Measurements from ENCODE around the gene FARS2.

The FARS2 gene

GRCh38 chr6:5587648-5588047, 326.3 kb downstream of the FARS2 start:
- no peak for DNase-seq (ENCODE audit: low spot score)

- no peak for DNase-seq (ENCODE audit: low spot score)
Observed at GRCh38 chr6:5589422-5590141, 328.3 kb downstream of the FARS2 start.

- no peak for DNase-seq (ENCODE audit: low spot score)
Observed at GRCh38 chr6:5590187-5590586, 328.9 kb downstream of the FARS2 start.

GRCh38 chr6:5592886-5593519, 331.7 kb downstream of the FARS2 start:
- DNase-seq (ENCODE audit: low spot score), result no peak

- no peak for DNase-seq (ENCODE audit: low spot score)
Observed at GRCh38 chr6:5595184-5595583, 333.9 kb downstream of the FARS2 start.

- no peak for DNase-seq (ENCODE audit: low spot score)
Observed at GRCh38 chr6:5597413-5597812, 336.1 kb downstream of the FARS2 start.

GRCh38 chr6:5598123-5598522, 336.8 kb downstream of the FARS2 start:
- DNase-seq (ENCODE audit: low spot score), result no peak

- DNase-seq (ENCODE audit: low spot score), result no peak
Observed at GRCh38 chr6:5599127-5599526, 337.8 kb downstream of the FARS2 start.

GRCh38 chr6:5605937-5606336, 344.6 kb downstream of the FARS2 start:
- no peak for DNase-seq (ENCODE audit: low spot score)

- no peak for DNase-seq (ENCODE audit: low spot score)
Observed at GRCh38 chr6:5606546-5606945, 345.2 kb downstream of the FARS2 start.

- DNase-seq (ENCODE audit: low spot score), result no peak
Observed at GRCh38 chr6:5610640-5611039, 349.3 kb downstream of the FARS2 start.

- DNase-seq (ENCODE audit: low spot score), result no peak
Observed at GRCh38 chr6:5617179-5617578, 355.9 kb downstream of the FARS2 start.

- no peak for DNase-seq (ENCODE audit: low spot score)
Observed at GRCh38 chr6:5619249-5619648, 357.9 kb downstream of the FARS2 start.

- DNase-seq (ENCODE audit: low spot score), result no peak
Observed at GRCh38 chr6:5622276-5623005, 361.1 kb downstream of the FARS2 start.

- DNase-seq (ENCODE audit: low spot score), result no peak
Observed at GRCh38 chr6:5623769-5624168, 362.5 kb downstream of the FARS2 start.

- DNase-seq (ENCODE audit: low spot score), result no peak
Observed at GRCh38 chr6:5624256-5624655, 362.9 kb downstream of the FARS2 start.

GRCh38 chr6:5626727-5627426, 365.6 kb downstream of the FARS2 start:
- no peak for DNase-seq (ENCODE audit: low spot score)

GRCh38 chr6:5630636-5631035, 369.3 kb downstream of the FARS2 start:
- no peak for DNase-seq (ENCODE audit: low spot score)

- DNase-seq (ENCODE audit: low spot score), result no peak
Observed at GRCh38 chr6:5632348-5632935, 371.1 kb downstream of the FARS2 start.

- no peak for DNase-seq (ENCODE audit: low spot score)
Observed at GRCh38 chr6:5634525-5634924, 373.2 kb downstream of the FARS2 start.

GRCh38 chr6:5636210-5637030, 375.1 kb downstream of the FARS2 start:
- no peak for DNase-seq (ENCODE audit: low spot score)
